Right forelimb (tissue), 1 donor: ENCODE data around the gene DEK.
"Not testable (repeated sequence)": the region's sequence is repeated elsewhere in the genome, so short reads cannot be mapped to it uniquely, and the experiment has no call there.

Experiments used
- DNase-seq: peaks from one replicate; pipeline ENCODE4 v3.0.0-alpha.2; 2018

The DEK gene

DNA sequence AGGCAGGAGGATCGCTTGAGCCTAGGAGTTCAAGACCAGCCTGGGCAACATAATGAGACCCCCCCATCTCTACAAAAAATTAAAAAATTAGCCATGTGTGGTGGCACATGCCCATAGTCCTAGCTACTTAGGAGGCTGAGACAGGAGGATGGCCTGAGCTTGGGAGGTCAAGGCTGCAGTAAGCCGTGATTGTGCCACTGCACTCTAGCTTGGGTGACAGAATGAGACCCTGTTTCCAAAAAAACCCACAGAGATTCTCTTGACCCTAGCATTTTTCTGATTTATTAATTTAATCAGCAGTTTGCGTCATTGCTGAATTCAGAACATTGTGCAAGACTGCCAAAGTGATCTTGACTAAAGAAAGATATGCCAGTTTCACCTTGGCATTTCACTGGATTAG is 72.3 kb downstream of the DEK start:
- no peak for DNase-seq

DNA sequence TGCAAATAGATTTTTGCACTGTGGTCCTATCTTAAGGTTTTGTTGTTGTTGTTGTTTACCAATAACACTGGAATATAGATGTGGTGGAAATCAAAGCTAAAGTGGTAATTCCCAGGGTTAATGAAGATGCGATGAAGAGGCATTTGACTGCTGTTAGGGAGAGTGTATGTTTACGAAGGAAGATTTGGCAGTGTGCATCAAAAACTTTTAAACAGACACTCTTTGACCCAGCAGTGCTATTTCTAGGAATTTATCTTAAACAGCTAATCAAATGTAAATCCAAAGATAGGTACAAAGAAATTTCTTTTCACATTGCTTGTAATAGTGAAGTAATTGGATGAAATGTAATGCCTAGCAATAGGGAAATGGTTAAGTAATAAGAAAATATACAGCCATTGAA is 75.1 kb downstream of the DEK start:
- DNase-seq: no peak

DNA sequence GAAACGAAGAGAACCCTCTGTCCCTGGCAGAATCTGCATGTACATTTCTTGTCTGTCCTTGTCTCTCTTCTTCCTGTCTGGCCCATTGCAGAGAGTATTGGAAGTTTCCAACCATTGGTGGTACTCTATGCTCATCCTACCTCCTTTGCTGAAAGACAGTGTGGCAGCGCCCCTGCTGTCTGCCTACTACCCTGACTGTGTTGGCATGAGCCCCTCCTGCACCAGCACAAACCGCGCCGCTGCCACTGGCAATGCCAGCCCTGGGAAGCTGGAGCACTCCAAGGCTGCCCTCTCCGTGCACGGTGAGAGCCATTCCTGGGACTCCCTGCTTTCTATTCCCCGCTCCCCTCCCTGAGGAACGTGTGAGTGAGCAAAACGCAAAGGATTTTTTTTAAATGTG is 76.6 kb downstream of the DEK start:
- DNase-seq: no peak

DNA sequence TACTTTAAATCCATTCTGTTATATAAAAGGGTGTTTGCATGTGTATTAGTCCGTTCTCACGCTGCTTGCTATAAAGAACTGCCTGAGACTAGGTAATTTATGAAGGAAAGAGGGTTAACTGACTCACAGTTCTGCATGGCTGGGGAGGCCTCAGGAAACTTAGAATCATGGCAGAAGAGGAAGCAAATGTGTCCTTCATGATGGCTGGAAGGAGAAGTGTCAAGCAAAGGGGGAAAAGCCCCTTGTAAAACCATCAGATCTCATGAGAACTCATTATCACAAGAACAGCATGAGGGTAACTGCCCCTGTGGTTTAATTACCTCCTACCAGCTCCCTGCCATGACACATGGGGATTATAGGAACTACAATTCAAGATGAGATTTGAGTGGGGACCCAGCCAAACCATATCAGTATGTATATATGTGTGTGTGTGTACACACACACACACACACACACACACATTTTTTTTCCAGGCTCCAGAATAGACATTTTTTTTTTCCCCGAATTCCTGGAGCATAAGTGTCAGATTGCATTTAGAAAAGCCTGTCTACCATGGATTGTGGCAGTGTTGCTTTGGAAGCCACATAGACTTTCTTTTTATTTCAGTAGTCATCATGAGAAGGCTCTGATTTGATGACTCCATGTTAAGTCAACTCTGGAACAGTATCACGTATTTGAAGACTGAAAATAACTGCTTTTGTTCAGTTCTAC is 77.6 kb downstream of the DEK start:
- DNase-seq: no peak

DNA sequence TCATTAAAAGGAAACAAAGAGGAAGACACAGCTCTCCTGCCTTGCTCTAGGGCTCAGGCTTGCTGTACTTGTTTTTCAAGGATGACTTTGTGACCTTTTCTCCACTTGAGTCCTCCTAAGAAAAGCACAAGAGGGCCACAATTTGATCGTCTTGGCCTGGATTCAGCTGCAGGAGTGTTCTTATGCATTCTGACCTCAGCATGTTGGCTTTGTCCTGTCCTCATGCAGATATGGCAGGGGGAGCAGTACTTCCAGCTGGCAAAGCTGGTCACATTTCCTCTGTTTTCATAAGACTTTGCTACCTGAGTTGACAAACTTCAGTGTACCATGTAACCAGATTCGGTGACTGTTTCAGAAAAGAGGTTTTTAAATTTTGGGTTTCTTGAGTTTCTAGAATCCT is 78.3 kb downstream of the DEK start:
- no peak for DNase-seq

DNA sequence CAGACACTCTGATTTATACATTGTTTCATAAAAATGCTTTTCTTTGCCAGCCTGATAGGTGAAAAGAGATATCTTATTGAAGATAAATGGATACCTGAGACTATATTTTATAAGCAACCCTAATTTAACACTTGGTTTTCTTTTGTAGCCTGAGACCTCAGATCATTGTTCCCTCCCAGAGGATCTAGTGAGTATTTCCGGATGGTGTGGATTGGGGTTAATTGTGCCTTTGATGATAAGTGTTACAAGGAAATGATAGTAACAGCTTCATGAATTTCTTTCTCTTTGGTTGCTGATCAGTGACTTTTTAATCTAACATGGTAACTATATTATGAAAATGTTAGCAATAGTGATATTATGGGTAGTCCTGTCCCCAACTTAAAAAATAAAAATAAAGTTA is 78.7 kb downstream of the DEK start:
- no peak for DNase-seq

DNA sequence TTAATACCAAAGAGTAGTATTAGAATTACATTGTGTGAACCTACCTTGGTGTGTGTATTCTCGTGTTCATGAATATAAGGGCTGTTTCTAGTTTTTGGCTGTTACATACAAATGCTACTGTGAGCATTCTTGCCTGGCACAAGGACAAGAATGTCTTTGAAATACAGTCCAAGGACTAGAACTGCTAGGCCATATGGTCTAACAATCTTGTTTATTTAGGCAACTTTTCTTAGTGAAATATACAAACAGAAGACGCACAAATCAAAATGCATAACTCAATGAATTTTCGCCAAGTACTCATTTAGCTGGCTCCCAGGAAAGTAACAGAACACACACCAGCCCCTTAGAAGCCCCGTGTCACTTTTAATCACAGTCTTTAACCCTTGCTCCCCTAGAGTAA is 80.6 kb downstream of the DEK start:
- no peak for DNase-seq

DNA sequence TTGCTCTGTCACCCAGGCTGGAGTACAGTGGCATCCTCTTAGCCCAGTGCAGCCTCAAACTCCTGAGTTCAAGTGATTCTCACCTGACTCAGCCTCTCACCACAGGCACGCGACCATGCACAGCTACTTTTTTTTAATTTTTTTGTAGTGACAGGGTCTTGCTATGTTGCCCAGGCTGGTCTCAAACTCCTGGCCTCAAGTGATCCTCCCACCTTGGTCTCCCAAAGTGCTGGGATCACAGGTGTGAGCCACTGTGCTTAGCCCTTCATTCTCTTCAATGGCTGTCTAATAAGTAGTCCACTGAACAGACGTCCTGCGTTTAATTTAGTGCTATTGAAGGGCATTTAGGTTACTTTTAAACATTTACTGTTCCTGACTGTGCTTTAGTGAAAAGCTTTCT is 81.8 kb downstream of the DEK start:
- DNase-seq: no peak

DNA sequence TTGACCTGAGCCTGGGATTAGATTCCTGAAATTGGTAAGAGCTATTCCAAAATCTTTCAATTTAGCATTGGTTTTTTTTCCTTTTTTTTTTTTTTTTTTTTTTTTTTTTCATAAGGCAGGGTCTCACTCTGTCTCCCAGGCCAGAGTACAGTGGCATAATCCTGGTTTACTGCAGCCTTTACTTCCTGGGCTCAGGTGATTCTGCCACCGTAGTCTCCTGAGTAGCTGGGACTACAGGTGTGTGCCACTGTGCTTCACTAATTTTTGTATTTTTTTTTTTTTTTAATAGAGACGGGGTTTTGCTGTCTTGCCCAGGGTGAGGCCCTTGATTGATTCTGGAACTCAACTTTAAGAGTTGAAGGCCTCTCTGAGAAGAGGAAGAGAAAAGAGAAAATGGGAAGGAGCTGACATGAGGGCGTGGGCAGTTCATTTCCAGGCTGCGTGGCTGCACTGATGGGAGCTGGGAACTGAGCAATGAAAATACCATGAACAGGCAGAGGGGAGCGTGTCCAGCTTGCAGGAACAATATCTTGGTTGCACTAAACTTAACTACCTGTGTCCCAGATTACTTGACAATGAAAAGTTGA is 84.5 kb downstream of the DEK start:
- DNase-seq: no peak

DNA sequence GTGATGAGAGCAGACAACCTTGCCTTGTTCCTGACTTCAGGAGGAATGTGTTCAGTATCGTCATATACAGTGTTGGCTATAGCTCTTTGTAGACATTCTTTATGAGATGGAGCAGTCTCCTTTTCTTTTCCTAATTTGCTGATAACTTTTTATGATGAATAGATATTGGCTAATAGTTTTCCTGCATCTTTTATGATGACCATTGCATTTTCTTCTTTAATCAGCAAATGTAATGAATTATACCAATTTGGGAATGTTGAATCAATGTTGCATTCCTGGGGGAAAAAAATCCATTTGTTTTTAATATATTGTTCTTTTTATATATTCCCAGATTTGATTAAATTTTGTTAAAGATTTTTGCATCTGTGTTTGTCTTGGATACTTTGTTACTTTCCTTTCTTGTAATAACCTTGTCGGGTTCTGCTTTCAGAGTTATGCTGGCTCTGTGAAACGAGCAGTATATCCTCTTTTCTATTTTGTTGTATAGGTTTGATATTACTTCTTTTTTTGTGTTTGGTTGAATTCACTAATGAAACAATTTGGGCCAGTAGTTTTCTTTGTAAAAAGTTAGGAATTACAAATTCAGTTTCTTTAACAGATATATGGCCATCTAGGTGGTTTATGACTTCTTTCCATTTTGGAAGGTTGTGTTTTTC is 85.2 kb downstream of the DEK start:
- no peak for DNase-seq

DNA sequence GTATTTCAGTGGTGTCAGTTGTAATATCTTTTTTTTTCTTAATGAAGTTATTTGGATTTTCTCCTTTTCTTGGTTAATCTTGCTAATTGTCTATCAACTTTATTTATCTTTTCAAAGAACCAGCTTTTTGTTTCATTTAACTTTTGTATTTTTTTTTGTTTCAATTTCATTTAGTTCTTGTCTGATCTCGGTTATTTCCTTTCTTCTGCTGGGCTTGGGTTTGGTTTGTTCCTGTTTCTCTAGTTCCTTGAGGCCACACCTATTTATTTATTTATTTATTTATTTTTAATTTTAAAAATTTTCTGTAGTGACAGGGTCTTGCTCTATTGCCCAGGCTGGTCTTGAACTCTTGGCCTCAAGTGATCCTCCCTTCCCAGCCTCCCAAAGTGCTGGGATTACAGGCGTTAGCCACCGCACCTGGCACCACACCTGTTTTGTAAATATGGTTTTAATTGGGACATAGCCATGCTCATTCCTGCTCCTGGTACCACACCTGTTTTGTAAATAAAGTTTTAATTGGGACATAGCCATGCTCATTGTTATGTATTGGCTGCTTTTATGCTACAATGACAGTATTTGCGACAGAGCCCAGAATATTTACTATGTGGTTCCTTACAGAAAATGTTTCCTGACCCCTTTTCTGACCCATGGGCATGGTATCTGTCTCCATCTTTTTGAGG is 86.9 kb downstream of the DEK start:
- DNase-seq: no peak

DNA sequence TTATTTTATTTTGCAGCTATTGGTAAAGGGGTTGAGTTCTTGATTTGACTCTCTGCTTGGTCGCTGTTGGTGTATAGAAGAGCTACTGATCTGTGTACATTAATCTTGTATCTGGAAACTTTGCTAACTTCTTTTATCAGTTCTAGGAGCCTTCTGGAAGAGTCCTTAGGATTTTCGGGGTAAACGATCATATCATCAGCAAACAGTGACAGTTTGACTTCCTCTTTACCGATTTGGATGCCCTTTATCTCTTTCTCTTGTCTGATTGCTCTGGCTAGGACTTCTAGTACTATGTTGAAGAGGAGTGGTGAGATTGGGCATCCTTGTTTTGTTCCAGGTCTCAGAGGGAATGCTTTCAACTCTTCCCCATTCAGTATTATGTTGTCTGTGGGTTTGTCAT is 88.1 kb downstream of the DEK start:
- not testable (repeated sequence) for DNase-seq
